Measurements from ENCODE around the gene STRADB. TPM values are rescaled to one million over a fixed set of nuclear protein-coding genes. Genes with fewer than 3 reads are reported as not detected.

STRADB gene
- total RNA-seq, 1 donor from 2014 or later = 40.5 TPM

DNA sequence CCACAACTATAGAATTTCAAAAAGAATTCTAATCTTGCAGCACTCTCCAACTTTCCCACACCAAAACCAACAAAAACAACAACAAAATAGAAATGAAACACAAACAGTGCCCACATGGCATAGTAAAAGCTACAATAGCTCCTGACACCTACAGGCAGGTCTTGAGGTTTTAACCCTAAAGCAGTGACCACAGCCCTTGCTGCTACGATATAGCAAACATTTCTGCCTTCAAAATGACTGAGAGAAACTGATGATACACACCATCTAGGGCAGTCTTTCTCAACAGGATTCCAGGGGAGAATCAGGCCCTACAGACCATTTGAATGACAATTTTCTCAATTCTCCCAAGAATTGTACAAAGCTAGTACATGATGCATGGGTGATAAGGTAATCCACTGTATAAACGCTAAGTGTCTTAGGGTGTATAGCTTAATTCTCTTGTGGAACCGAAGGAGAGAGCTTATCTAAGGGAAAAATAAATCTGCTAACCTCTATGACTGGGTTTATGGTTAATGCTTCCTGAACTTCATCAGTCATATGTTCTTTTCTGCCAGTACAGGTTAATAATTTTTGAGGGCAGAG is 46.8 kb upstream of the STRADB start:
- no peak overlapping the region for H3K4me3 Mint-ChIP-seq (ENCODE audit: unreplicated experiment)
- no peaks in the 10 kb centered on the region for H3K27me3 Mint-ChIP-seq (ENCODE audit: unreplicated experiment)
- peak overlapping the region; percentile 12 for H3K27ac Mint-ChIP-seq (ENCODE audit: unreplicated experiment)
- H3K4me1 Mint-ChIP-seq (ENCODE audit: low read depth, unreplicated experiment) = no peaks in the 10 kb centered on the region
- DNase-seq = no peak
- H3K9me3 Mint-ChIP-seq (ENCODE audit: unreplicated experiment) = no peaks in the 10 kb centered on the region
- TF ChIP-seq, protein P1, sequence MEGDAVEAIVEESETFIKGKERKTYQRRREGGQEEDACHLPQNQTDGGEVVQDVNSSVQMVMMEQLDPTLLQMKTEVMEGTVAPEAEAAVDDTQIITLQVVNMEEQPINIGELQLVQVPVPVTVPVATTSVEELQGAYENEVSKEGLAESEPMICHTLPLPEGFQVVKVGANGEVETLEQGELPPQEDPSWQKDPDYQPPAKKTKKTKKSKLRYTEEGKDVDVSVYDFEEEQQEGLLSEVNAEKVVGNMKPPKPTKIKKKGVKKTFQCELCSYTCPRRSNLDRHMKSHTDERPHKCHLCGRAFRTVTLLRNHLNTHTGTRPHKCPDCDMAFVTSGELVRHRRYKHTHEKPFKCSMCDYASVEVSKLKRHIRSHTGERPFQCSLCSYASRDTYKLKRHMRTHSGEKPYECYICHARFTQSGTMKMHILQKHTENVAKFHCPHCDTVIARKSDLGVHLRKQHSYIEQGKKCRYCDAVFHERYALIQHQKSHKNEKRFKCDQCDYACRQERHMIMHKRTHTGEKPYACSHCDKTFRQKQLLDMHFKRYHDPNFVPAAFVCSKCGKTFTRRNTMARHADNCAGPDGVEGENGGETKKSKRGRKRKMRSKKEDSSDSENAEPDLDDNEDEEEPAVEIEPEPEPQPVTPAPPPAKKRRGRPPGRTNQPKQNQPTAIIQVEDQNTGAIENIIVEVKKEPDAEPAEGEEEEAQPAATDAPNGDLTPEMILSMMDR (IDR thresholded peaks at IDR 0.05; ENCODE audit: partially characterized antibody, unreplicated experiment) = no peak
- no peaks in the 10 kb centered on the region for H3K36me3 Mint-ChIP-seq (ENCODE audit: unreplicated experiment)

DNA sequence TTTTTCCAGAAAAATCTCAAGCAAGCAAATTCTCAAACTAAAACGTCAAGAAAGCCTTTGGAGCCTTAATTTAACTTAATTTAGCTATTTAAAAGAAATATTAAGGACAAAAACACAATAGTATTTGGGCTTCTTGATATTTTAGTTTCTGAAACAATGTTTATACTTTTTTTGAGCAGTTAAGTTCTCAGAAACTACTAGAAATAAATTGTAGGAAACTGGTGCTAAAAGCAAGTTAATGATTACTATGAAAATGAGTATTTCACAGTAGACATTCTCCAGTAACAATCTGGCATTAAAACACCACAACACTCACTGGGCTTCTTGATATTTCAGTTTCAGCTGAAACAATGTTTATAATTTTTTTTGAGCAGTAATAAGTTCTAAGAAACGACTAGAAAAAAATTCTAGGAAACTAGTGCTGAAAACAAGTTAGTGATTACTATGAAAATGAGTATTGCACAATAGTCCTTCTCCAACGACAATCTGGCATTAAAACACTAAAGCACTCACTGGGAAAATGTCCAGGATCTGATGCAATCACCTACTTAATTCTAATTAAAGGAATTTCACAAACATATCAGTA is 45.4 kb upstream of the STRADB start:
- H3K9me3 Mint-ChIP-seq (ENCODE audit: unreplicated experiment) = no peaks in the 10 kb centered on the region
- H3K27me3 Mint-ChIP-seq (ENCODE audit: unreplicated experiment) = no peaks in the 10 kb centered on the region
- DNase-seq = no peak
- H3K4me1 Mint-ChIP-seq (ENCODE audit: low read depth, unreplicated experiment) = no peaks in the 10 kb centered on the region
- H3K36me3 Mint-ChIP-seq (ENCODE audit: unreplicated experiment) = no peaks in the 10 kb centered on the region
- no peak overlapping the region for H3K27ac Mint-ChIP-seq (ENCODE audit: unreplicated experiment)
- H3K4me3 Mint-ChIP-seq (ENCODE audit: unreplicated experiment) = no peak overlapping the region
- TF ChIP-seq, protein P1 (IDR thresholded peaks at IDR 0.05; ENCODE audit: partially characterized antibody, unreplicated experiment) = no peak

DNA sequence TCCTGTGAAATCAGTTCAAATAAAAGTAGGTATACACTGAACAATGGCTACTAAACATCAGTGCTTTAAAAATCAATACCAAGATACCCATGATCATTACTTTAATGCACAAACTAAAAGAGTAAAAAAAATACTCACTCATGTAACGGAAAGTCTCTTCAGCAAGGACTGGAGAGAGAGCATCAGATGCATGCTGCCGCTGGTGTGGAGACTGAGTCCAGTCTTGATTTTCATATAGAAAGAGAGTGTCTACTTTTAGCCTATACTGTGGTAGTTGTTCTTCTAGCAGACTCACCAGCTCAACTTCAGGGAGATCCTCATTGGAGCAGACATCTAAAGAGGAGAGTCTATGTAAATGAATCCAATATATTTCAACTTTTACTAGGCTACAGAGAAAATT is 44.3 kb upstream of the STRADB start:
- Mint-ChIP-seq H3K4me3 (ENCODE audit: unreplicated experiment) (no peak overlapping the region), H3K27ac (ENCODE audit: unreplicated experiment) (no peak overlapping the region), H3K9me3 (ENCODE audit: unreplicated experiment) (no peaks in the 10 kb centered on the region)

DNA sequence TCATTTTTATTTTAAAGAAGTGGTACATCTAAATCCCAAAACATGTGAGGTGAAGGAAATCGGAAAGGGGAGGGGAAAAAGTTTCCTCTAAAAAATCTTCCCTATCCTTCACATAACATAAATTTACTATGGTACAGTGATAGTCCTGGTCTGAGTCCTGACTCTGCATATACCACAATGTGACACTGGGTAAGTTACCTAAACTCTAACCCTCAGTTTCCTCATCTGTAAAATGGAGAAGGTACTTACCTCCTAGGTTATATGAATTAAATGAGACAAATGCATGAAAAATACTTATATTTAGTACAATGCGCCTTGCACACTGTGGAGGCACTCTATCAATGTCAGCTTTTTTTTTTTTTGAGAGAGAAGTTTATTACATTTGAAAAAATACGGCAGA is 42.6 kb upstream of the STRADB start:
- Mint-ChIP-seq H3K4me3 (ENCODE audit: unreplicated experiment) (no peak overlapping the region), H3K27ac (ENCODE audit: unreplicated experiment) (no peak overlapping the region), H3K4me1 (ENCODE audit: low read depth, unreplicated experiment) (no peaks in the 10 kb centered on the region), H3K9me3 (ENCODE audit: unreplicated experiment) (no peaks in the 10 kb centered on the region), H3K36me3 (ENCODE audit: unreplicated experiment) (no peaks in the 10 kb centered on the region), H3K27me3 (ENCODE audit: unreplicated experiment) (no peaks in the 10 kb centered on the region)
- DNase-seq = no peak
- TF ChIP-seq, protein P1 (IDR thresholded peaks at IDR 0.05; ENCODE audit: partially characterized antibody, unreplicated experiment) = no peak

More for the DNA sequence above, 44.3 kb upstream of the STRADB start:
- Mint-ChIP-seq H3K36me3 (ENCODE audit: unreplicated experiment) (no peaks in the 10 kb centered on the region), H3K4me1 (ENCODE audit: low read depth, unreplicated experiment) (no peaks in the 10 kb centered on the region), H3K27me3 (ENCODE audit: unreplicated experiment) (no peaks in the 10 kb centered on the region)
- DNase-seq = no peak
- TF ChIP-seq, protein P1 (IDR thresholded peaks at IDR 0.05; ENCODE audit: partially characterized antibody, unreplicated experiment) = no peak

DNA sequence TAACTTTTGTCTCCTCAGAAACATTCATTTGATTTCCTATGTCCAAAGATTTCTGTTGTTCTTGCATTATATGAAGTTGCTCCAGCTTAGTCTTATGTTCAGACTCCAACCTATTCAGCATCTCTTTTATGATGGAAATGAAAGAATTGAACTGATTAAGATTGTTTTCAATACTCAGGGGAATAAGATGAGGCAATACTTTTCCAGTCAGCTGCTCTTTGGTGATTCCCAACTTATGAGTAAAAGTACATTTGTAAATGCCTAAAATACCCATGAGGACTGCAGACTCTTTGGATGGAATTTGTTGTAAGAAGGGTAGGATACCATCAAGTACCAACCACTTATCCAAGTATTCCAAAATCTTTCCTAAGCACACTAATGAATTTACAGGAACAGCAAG is 40.1 kb upstream of the STRADB start:
- no peaks in the 10 kb centered on the region for H3K36me3 Mint-ChIP-seq (ENCODE audit: unreplicated experiment)
- no peak overlapping the region for H3K27ac Mint-ChIP-seq (ENCODE audit: unreplicated experiment)
- no peaks in the 10 kb centered on the region for H3K9me3 Mint-ChIP-seq (ENCODE audit: unreplicated experiment)
- TF ChIP-seq, protein P1 (IDR thresholded peaks at IDR 0.05; ENCODE audit: partially characterized antibody, unreplicated experiment) = no peak
- no peak for DNase-seq
- no peaks in the 10 kb centered on the region for H3K4me1 Mint-ChIP-seq (ENCODE audit: low read depth, unreplicated experiment)
- H3K27me3 Mint-ChIP-seq (ENCODE audit: unreplicated experiment) = no peaks in the 10 kb centered on the region
- H3K4me3 Mint-ChIP-seq (ENCODE audit: unreplicated experiment) = no peak overlapping the region

All from glutamatergic neuron (in vitro differentiated cells).